ENCODE results near the gene TNFRSF25.

GRCh38 chr1:6414443-6414844, 51.5 kb downstream of the TNFRSF25 start:
- TF ChIP-seq GABPB1 (CRISPR knock-in tag; IDR thresholded peaks at IDR 0.05) (no peak), CTCF (IDR thresholded peaks at IDR 0.05) (peak; percentile 62; the same call in 1 of the 2 replicates)
